Measurements from ENCODE around the gene PNMA6E. TPM values are rescaled to one million over a fixed set of nuclear protein-coding genes. Genes with fewer than 3 reads are reported as not detected.

The PNMA6E gene
- total and polyA plus RNA-seq, 4 donors, result 0.08 TPM; not detected in 3

GRCh38 chrX:153397256-153397960, 3.7 kb downstream of the PNMA6E start:
- DNase-seq, result no peak
- H3K4me3 ChIP-seq, result no peak overlapping the region
- WGBS, 2 donors, result 82 to 89% methylated on average over 19 to 27 of the region's 27 CpGs
- no peak for ATAC-seq (ENCODE audit: insufficient read depth, low FRiP score)
- no peak overlapping the region for H3K27ac ChIP-seq (ENCODE audit: low read depth in 1 of 2, low read length in 1 of 2)
- H3K27me3 ChIP-seq (ENCODE audit: control insufficient read depth in 3 of 3, insufficient read depth in 3 of 3, low read length in 2 of 3), result peaks cover 0 to 5% (median 0%) of the 10 kb centered on the region in 3 donors
- no peak for TF ChIP-seq CTCF (IDR thresholded peaks at IDR 0.05; ENCODE audit: control extremely low read depth, extremely low read depth)
- peaks cover 0 to 4% (median 0%) of the 10 kb centered on the region in 5 donors for H3K4me1 ChIP-seq (ENCODE audit: control insufficient read depth in 5 of 5, insufficient read depth in 5 of 5, low read length in 5 of 5)
- peaks cover 0 to 5% (median 0%) of the 10 kb centered on the region in 4 donors for H3K9me3 ChIP-seq (ENCODE audit: control insufficient read depth in 4 of 4, insufficient read depth in 3 of 4, low read length in 3 of 4)
- no peak overlapping the region for H3K9ac ChIP-seq (ENCODE audit: insufficient read depth in 1 of 2, low read length in 2 of 2)
- H3K36me3 ChIP-seq (ENCODE audit: control insufficient read depth in 4 of 4, insufficient read depth in 4 of 4, low read length in 4 of 4), result no peaks in the 10 kb centered on the region

- ATAC-seq (ENCODE audit: insufficient read depth, low FRiP score) (no peak), DNase-seq (no peak)
- Histone ChIP-seq H3K27me3 (ENCODE audit: control insufficient read depth in 3 of 3, insufficient read depth in 3 of 3, low read length in 2 of 3) (peaks cover 0 to 5% (median 0%) of the 10 kb centered on the region in 3 donors), H3K9ac (ENCODE audit: insufficient read depth in 1 of 2, low read length in 2 of 2) (no peak overlapping the region), H3K4me1 (ENCODE audit: control insufficient read depth in 5 of 5, insufficient read depth in 5 of 5, low read length in 5 of 5) (peaks cover 0 to 4% (median 0%) of the 10 kb centered on the region in 5 donors), H3K4me3 (no peak overlapping the region), H3K9me3 (ENCODE audit: control insufficient read depth in 4 of 4, insufficient read depth in 3 of 4, low read length in 3 of 4) (peaks cover 0 to 5% (median 1%) of the 10 kb centered on the region in 4 donors), H3K36me3 (ENCODE audit: control insufficient read depth in 4 of 4, insufficient read depth in 4 of 4, low read length in 4 of 4) (no peaks in the 10 kb centered on the region), H3K27ac (ENCODE audit: low read depth in 1 of 2, low read length in 1 of 2) (no peak overlapping the region)
- 86 to 96% methylated on average over 12 to 26 of the region's 26 CpGs for WGBS, 2 donors
- TF ChIP-seq CTCF (IDR thresholded peaks at IDR 0.05; ENCODE audit: control extremely low read depth, extremely low read depth), result no peak
Measured at GRCh38 chrX:153396320-153397195, 4.6 kb downstream of the PNMA6E start.

- no peak overlapping the region for H3K27ac ChIP-seq (ENCODE audit: low read depth in 1 of 2, low read length in 1 of 2)
- no peak for DNase-seq
- no peaks in the 10 kb centered on the region for H3K36me3 ChIP-seq (ENCODE audit: control insufficient read depth in 4 of 4, insufficient read depth in 4 of 4, low read length in 4 of 4)
- H3K4me3 ChIP-seq, result no peak overlapping the region
- WGBS, 2 donors, result 75 to 84% methylated on average over 23 to 26 of the region's 26 CpGs
- peaks cover 0 to 4% (median 0%) of the 10 kb centered on the region in 5 donors for H3K4me1 ChIP-seq (ENCODE audit: control insufficient read depth in 5 of 5, insufficient read depth in 5 of 5, low read length in 5 of 5)
- peaks cover 0 to 5% (median 2%) of the 10 kb centered on the region in 4 donors for H3K9me3 ChIP-seq (ENCODE audit: control insufficient read depth in 4 of 4, insufficient read depth in 3 of 4, low read length in 3 of 4)
- TF ChIP-seq CTCF (IDR thresholded peaks at IDR 0.05; ENCODE audit: control extremely low read depth, extremely low read depth), result no peak
- no peak overlapping the region for H3K9ac ChIP-seq (ENCODE audit: insufficient read depth in 1 of 2, low read length in 2 of 2)
- peaks cover 0 to 5% (median 0%) of the 10 kb centered on the region in 3 donors for H3K27me3 ChIP-seq (ENCODE audit: control insufficient read depth in 3 of 3, insufficient read depth in 3 of 3, low read length in 2 of 3)
- ATAC-seq (ENCODE audit: insufficient read depth, low FRiP score), result no peak
Measured at GRCh38 chrX:153395613-153396319, 5.4 kb downstream of the PNMA6E start.
